Measurements from ENCODE around the gene SALL3. TPM values are rescaled to one million over a fixed set of nuclear protein-coding genes. Genes with fewer than 3 reads are reported as not detected.

The SALL3 gene
- total and polyA plus RNA-seq, 2 of the 8 experiments (the other 6 are each of a cell fraction or from before 2014, with no cell fraction given) = 10.5 to 46.4 TPM

DNA sequence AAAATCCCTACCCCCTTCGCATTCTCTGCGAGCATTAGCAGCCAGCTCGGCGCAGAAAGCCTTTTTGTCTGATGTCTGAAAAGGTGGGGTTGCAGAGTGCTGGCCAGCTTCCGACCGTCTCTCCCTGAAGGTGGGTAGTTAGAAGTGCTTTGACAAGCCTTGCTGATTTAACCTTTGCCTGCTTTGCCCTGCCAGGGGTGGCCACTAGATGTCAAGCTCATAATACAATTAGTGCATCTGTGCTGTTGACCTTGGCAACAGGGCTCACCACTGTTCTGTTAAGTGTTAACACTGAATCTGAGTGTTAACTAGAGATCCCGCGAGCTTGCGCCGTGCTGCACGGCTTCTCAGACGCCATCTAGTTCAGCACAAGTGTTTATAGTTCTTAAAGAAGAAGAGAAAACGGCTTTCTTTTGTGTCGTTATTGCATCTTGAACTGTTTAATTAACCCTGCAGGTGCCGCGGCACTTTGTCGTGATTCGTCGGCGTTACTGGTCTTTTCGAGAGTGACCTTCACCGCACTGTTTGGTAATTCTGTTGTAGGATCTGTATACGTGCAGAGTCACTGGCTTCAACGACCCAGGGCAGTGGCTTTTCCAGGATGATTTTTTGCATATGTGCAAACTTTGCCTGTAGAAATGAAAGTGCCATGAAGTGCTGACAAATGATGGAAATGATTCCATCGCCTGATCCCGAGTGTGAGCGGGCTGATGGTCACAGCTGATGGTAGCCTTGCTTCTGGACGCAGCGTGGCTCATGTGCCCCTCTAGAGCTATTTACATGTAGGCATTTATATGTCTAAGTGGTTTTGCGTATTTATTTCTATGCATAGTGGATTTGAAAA is 5.5 kb downstream of the SALL3 start (continued):
- no peak for TF ChIP-seq YY1 (IDR thresholded peaks at IDR 0.05; ENCODE audit: low read depth, low read length)
- TF ChIP-seq ATF2 (IDR thresholded peaks at IDR 0.05; ENCODE audit: low read length) = peak; percentile 58; the same call in 1 of the 2 replicates

All from H1 (cell line).